Mesendoderm (in vitro differentiated cells): ENCODE data around the gene ARG2.
A peak's percentile ranks its signal among the peaks of the same experiment; 100 is the strongest.
"Not testable (repeated sequence)": the region's sequence is repeated elsewhere in the genome, so short reads cannot be mapped to it uniquely, and the experiment has no call there.

Experiments used
- DNase-seq: peaks from one replicate; pipeline ENCODE4 v3.0.0; 2013
- H2AK5ac ChIP-seq: 2 replicates; pipeline ENCODE4 v1.6.1; 2013; ENCODE audit warnings: low read length, inconsistent platforms
- H2BK120ac ChIP-seq: 2 replicates; pipeline ENCODE4 v1.6.1; 2013; ENCODE audit warnings: low read depth, mild to moderate bottlenecking, low read length, moderate library complexity, mixed read lengths
- H2BK15ac ChIP-seq: replicated peaks from 2 replicates; pipeline ENCODE4 v1.6.1; 2013; ENCODE audit warnings: low read depth, mild to moderate bottlenecking, moderate library complexity
- H2BK5ac ChIP-seq: 2 replicates; pipeline ENCODE4 v1.6.1; 2013; ENCODE audit warnings: low read length, inconsistent platforms
- H3K18ac ChIP-seq: 2 replicates; pipeline ENCODE4 v1.6.1; 2013; ENCODE audit warnings: mild to moderate bottlenecking, low read length, mixed read lengths
- H3K23ac ChIP-seq: one replicate; pipeline ENCODE4 v1.6.1; 2013; ENCODE audit warnings: low read length
- H3K27ac ChIP-seq: 2 replicates; pipeline ENCODE4 v1.5.1; 2013; ENCODE audit warnings: low read depth, mild to moderate bottlenecking, inconsistent platforms, low read length, moderate library complexity
- H3K27me3 ChIP-seq: 2 replicates; pipeline ENCODE4 v1.6.1; 2013; ENCODE audit warnings: low read length, control low read depth, mild to moderate bottlenecking, inconsistent platforms; ENCODE audit not compliant: insufficient read depth, poor library complexity
- H3K36me3 ChIP-seq: 2 replicates; pipeline ENCODE4 v1.6.1; 2013; ENCODE audit warnings: low read length, inconsistent platforms; ENCODE audit not compliant: control insufficient read depth, insufficient read depth
- H3K4ac ChIP-seq: one replicate; pipeline ENCODE4 v1.6.1; 2013; ENCODE audit warnings: low read depth, mild to moderate bottlenecking, low read length, moderate library complexity
- H3K4me1 ChIP-seq: 2 replicates; pipeline ENCODE4 v1.6.1; 2013; ENCODE audit warnings: low read depth, low read length, inconsistent platforms; ENCODE audit not compliant: control insufficient read depth
- H3K4me2 ChIP-seq: 2 replicates; pipeline ENCODE4 v1.6.1; 2013; ENCODE audit warnings: low read length
- H3K4me3 ChIP-seq: 2 replicates; pipeline ENCODE4 v1.5.1; 2013; ENCODE audit warnings: mild to moderate bottlenecking, low read length
- H3K56ac ChIP-seq: one replicate; pipeline ENCODE4 v1.6.1; 2013; ENCODE audit warnings: low read length
- H3K79me1 ChIP-seq: 2 replicates; pipeline ENCODE4 v1.6.1; 2013; ENCODE audit warnings: low read length, inconsistent platforms
- H3K79me2 ChIP-seq: 2 replicates; pipeline ENCODE4 v1.6.1; 2013; ENCODE audit warnings: mild to moderate bottlenecking, low read length; ENCODE audit not compliant: control insufficient read depth, insufficient read depth
- H3K9ac ChIP-seq: 2 replicates; pipeline ENCODE4 v1.6.1; 2013; ENCODE audit warnings: low read length, inconsistent platforms
- H4K5ac ChIP-seq: one replicate; pipeline ENCODE4 v1.6.1; 2013; ENCODE audit warnings: low read length
- H4K8ac ChIP-seq: one replicate; pipeline ENCODE4 v1.6.1; 2013; ENCODE audit warnings: low read depth, mild to moderate bottlenecking, control low read depth, low read length, moderate library complexity
- WGBS: extraction: QIAGEN DNeasy Blood & Tissue Kit; methylation state at CpG from one replicate; pipeline ENCODE4 v1.1.7; 2013; ENCODE audit warnings: low lambda C conversion rate, missing lambda C conversion rate; ENCODE audit not compliant: insufficient coverage; ENCODE audit errors: extremely low coverage; 5-methylcytosine and 5-hydroxymethylcytosine counted together

Gene ARG2

DNA sequence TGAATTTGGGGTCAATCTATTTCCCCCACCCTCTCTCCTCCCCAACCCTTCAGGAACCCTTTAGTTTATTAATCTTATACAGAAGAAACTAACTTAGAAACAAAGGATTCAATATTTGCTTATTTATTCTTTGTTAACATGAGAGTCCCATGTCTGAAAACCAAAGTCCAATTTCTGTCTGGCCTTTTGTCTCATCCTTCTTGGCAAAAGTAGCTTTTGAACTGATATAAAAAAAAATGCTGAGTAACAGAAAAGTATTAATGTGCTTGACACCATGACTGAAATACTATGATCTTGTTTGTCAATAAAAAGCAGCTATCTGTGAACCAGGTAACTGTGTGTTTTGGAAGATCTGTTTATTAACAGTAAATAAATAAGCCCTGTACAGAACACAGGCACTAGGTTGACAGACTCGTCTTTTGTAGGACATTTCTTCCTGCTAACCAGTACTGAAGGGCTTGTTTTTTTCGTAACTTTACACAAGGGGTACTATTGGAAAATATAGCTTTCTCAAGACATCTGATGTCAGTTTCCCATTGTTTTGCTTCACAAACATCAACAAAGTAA is 30.4 kb upstream of the ARG2 start:
- no peak overlapping the region for H3K56ac ChIP-seq
- no peak overlapping the region for H3K4ac ChIP-seq
- no peak overlapping the region for H3K18ac ChIP-seq
- H3K4me2 ChIP-seq, result no peak overlapping the region
- no peak overlapping the region for H2BK120ac ChIP-seq
- H3K4me1 ChIP-seq, result no peaks in the 10 kb centered on the region
- no peak overlapping the region for H2BK5ac ChIP-seq
- no CpG with 5 or more reads among the region's 2 CpGs for WGBS
- H3K79me2 ChIP-seq, result no peaks in the 10 kb centered on the region
- H3K36me3 ChIP-seq, result no peaks in the 10 kb centered on the region
- no peak overlapping the region for H3K4me3 ChIP-seq
- H3K9ac ChIP-seq, result no peak overlapping the region
- H2BK15ac ChIP-seq, result no peak overlapping the region
- no peaks in the 10 kb centered on the region for H3K79me1 ChIP-seq
- no peaks in the 10 kb centered on the region for H3K27me3 ChIP-seq
- H3K23ac ChIP-seq, result no peak overlapping the region
- H2AK5ac ChIP-seq, result no peak overlapping the region
- no peak for DNase-seq
- H4K5ac ChIP-seq, result no peak overlapping the region
- no peak overlapping the region for H4K8ac ChIP-seq
- H3K27ac ChIP-seq, result no peak overlapping the region

DNA sequence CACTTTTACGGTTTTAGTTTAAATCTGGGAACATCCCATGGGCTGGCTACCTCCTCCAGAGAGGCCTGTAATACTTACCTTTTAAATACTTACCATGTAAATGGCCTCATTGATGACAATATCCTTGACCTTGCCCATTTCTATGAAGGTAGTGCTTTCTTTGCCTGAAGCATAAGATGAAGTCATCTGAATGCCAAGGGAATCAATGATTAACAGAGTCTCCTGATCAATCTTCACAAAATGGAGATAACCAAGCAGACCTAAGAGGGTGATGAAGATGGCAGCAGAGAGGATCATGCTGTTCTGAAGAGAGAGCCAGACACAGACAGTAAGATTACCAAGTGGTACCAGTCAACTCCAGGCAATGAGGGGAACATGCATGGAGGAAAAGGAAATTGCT is 26.1 kb upstream of the ARG2 start:
- not testable (repeated sequence) for H3K79me1 ChIP-seq, DNase-seq, H2BK15ac ChIP-seq, H3K56ac ChIP-seq, H3K36me3 ChIP-seq, H3K9ac ChIP-seq, H2AK5ac ChIP-seq, H2BK5ac ChIP-seq, H3K27me3 ChIP-seq, H3K4me2 ChIP-seq, H3K4me3 ChIP-seq, H3K4ac ChIP-seq, H3K23ac ChIP-seq, H3K27ac ChIP-seq, H3K79me2 ChIP-seq, H4K5ac ChIP-seq, H3K18ac ChIP-seq, H4K8ac ChIP-seq, H3K4me1 ChIP-seq, H2BK120ac ChIP-seq
- WGBS, result no CpG with 5 or more reads among the region's 1 CpG

DNA sequence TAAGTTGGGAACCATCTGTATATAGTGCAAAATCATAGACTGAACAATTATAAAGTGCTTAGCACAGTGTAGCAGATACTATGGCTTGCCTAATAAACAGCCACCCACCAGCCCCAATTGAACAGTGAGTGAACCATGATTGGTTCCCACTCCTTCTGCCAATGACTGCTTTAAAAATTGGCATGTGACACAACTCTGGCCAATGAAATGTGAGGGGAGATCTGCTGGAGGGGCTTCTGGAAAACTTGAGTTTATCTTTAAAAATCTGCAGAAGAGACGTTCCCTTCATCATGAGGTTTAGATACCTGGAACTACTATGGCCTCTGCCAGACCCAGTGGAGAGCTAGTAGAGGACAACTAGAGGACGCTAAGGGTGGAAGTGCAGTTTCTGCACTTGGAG is 24.3 kb upstream of the ARG2 start:
- Histone ChIP-seq H3K27me3 (no peaks in the 10 kb centered on the region), H2BK120ac (no peak overlapping the region), H3K79me2 (no peaks in the 10 kb centered on the region), H4K8ac (no peak overlapping the region), H2AK5ac (no peak overlapping the region), H3K56ac (no peak overlapping the region), H3K4me2 (no peak overlapping the region), H4K5ac (no peak overlapping the region), H2BK15ac (no peak overlapping the region), H3K4me3 (no peak overlapping the region), H2BK5ac (no peak overlapping the region), H3K27ac (no peak overlapping the region), H3K9ac (no peak overlapping the region), H3K18ac (no peak overlapping the region), H3K4me1 (no peaks in the 10 kb centered on the region), H3K79me1 (no peaks in the 10 kb centered on the region), H3K36me3 (no peaks in the 10 kb centered on the region), H3K23ac (no peak overlapping the region), H3K4ac (no peak overlapping the region)
- DNase-seq, result no peak
- no CpG with 5 or more reads among the region's 2 CpGs for WGBS

DNA sequence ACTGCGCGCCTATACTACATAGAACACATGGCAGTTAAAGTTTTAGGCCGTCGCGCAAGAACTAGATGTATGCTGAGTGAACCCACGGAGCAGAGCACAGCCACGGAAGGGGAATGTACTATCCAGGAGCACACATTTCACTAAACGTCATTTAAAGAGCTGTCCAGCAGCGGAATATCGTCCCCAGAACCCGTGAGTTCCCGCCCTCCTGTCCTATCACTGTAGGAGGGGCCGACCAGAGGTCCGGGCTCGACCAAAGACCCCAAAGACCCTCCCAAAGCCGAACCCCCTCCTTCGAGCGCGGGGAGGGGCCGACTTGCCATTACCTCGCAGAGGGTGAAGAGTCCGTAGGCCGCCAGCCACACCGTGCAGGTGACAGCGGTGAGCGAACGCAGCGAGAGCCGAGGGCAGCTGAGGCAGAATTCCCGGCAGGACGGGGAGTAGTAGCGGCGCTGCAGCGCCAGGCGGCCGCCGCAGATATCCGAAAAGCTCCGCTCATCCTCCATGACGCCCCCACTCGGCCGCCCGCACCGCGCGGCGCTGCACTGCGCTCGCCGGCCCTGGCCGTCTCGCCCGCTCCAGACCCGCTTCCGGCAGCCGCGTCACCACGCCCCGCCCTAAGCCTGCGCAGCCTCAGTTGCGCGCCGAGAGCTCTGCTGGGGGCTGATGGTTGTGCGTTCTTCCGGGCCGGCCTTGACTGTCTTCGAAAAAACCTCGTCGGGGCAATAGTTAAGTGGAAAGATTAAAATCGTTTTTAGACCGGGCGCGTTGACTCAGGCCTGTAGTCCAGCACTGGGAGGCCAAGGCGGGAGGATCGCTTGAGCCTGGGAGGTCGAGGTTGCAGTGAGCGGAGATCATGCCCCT is 19.8 kb upstream of the ARG2 start, which contains the start of gene PIGH:
TSS of gene PIGH (minus strand) at position 571 of the 864 bp plus-strand sequence. CDS start at position 506, 65 bp downstream.
- H3K56ac ChIP-seq, result peak within 1 kb of the TSS; percentile 80
- H3K4ac ChIP-seq, result no peak within 1 kb of the TSS
- H2AK5ac ChIP-seq, result no peak within 1 kb of the TSS
- no peaks in the 10 kb centered on the region for H3K36me3 ChIP-seq
- no peak within 1 kb of the TSS for H2BK120ac ChIP-seq
- WGBS, result no CpG with 5 or more reads among the region's 77 CpGs
- no peak within 1 kb of the TSS for H3K27ac ChIP-seq
- DNase-seq, result peak; percentile 94
- H3K18ac ChIP-seq, result peak within 1 kb of the TSS; percentile 34
- H3K4me3 ChIP-seq, result peak within 1 kb of the TSS; percentile 59
- H3K79me2 ChIP-seq, result no peaks in the 10 kb centered on the region
- H2BK15ac ChIP-seq, result no peak within 1 kb of the TSS
- H2BK5ac ChIP-seq, result no peak within 1 kb of the TSS
- peak within 1 kb of the TSS; percentile 70 for H3K4me2 ChIP-seq
- no peak within 1 kb of the TSS for H4K8ac ChIP-seq
- no peak within 1 kb of the TSS for H4K5ac ChIP-seq
- no peaks in the 10 kb centered on the region for H3K4me1 ChIP-seq
- peak within 1 kb of the TSS; percentile 76 for H3K9ac ChIP-seq
- H3K79me1 ChIP-seq, result no peaks in the 10 kb centered on the region
- no peaks in the 10 kb centered on the region for H3K27me3 ChIP-seq
- H3K23ac ChIP-seq, result no peak within 1 kb of the TSS

DNA sequence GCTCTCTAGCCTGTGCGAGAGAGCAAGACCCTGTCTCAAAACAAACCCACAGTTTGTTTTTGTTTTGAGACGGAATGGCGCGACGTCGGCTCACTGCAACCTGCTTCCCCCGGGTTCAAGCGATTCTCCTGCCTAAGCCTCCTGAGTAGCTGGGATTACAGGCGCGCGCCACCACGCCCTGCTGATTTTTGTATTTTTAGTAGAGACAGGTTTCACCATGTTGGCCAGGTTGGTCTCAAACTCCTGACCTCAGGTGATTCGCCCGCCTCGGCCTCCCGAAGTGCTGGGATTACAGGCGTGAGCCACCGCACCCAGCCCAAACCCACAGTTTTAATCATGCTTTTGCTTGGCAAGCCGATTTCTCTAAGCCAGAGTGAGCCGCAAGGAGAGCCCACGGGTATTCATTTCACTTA is 19.2 kb upstream of the ARG2 start:
- H3K4me2 ChIP-seq, result peak overlapping the region; percentile 50
- not testable (repeated sequence) for H2BK120ac ChIP-seq, H3K79me2 ChIP-seq, DNase-seq, H4K8ac ChIP-seq, H3K27me3 ChIP-seq, H3K4me3 ChIP-seq, H2BK15ac ChIP-seq, H3K4ac ChIP-seq, H3K79me1 ChIP-seq, H3K27ac ChIP-seq, H3K4me1 ChIP-seq, H2AK5ac ChIP-seq, H2BK5ac ChIP-seq, H3K36me3 ChIP-seq, H3K23ac ChIP-seq, H4K5ac ChIP-seq, H3K18ac ChIP-seq
- H3K9ac ChIP-seq, result peak overlapping the region; percentile 57
- H3K56ac ChIP-seq, result peak overlapping the region; percentile 76
- WGBS, result no CpG with 5 or more reads among the region's 21 CpGs
